Glomerular visceral epithelial cell (primary cell): ENCODE results near the gene CDH23.

Experiments used
- DNase-seq: peaks from one replicate; pipeline ENCODE4 v3.0.0-alpha.2; 2016; ENCODE audit errors: extremely low spot score

Gene CDH23

DNA sequence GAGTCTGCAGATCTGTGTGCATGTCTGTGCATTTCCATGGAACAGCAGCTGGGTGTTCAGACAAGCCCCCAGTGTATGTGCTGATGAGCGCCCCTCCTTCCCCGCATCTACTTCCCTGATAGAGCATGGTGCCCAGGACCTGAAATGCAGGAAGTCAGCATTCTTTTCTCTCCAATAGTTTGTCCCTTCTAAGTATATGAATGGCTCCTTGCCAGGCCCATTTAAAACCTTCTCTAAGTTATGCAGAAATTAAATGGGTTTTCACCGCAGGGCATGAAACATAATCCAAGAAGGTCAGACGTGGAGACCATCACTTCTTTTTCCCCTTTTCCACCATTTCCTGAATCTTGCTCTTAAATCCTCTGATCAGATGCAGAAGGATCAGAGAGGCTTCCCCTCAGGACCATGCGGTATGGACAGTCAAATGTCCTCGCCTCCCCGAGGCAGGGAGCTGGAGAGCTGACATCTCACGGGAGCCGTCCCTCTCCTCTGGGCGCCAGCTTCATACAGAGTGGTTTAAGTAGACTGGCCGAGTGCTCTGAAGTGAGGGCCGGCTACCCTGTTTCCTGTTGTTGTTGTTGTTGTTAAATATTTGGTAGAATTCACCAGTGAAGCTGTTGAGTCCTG lies 167.6 kb downstream of the CDH23 start:
- DNase-seq, result no peak

DNA sequence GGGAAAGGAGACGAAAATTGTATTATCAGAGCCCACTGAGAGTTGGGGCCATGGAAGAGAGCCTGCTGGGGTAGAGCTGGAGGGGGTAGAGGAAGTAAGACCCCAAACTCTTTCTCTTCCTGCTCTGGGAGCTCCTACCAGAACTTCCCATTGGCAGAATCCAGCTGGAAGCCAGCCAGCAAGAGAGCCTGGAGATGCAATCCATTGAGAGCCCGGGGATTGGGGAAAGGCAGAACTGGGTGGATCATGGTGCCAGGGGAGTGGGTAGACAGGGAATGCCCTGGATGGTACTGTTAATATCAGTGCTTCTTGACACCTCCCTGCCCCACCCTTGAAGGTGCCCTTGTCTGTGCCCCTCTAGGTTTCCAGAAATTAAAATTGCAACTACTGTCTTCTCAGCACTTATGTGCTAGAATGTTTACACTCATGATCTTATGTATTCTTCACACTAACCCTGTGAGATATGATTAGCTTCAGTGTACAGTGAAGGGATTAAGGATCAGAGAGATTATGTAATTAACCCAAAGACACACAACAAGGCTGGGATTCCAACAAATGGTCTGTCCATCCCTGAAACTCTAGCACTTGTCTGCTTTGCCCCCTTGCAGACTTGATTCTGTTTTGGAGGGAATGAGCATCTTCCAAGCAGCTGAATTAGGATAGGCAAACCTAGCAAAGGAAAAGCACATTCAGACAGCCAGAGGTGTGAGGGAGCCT lies 168.7 kb downstream of the CDH23 start:
- no peak for DNase-seq

DNA sequence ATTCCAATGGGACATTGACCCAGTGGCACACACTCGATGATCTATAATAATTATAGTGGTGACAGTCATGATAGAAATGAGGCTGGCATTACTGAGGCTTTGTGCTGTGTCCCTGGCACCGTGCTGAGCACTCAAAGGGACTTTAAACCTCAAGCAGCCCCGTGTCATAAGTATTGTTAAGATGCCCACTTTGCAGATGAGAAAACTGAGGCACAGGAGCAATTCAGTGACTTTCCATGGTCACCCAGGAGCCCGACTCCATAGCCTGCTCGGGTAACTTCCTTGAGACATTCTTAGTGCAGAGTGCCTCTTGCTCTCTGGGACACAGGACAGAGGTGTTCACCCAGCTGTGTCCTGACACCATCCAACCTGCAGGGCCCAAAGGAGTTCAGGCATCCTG lies 170.3 kb downstream of the CDH23 start:
- DNase-seq, result no peak

DNA sequence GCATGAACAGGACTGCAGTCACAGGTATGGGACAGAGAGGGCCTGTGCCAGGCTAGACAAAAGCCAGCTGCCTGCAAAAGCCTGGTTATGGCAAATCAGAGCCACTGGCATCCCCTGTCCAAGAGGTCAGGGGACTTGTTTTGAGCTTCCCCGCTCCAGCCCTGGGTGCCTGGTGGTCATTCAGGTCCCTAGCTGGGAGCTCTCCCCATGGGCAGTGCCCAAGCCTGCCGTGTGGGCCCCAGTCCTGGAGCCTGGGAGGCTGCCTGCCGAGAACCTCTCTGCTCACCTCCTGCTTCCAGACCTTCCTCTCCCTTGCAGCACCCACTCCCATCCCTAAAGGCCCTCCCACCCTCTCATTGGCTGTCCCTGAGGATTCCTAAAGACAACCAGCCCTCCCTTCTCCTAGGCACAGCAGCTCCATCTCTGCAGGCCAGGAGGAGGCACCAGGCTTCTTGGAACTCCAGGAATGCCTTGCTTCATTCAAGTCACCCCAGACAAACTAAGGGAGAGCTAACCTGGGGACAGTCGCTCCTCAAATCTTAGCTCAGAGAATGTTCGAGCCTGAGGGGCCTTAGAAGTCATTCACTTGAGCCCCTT lies 172.3 kb downstream of the CDH23 start:
- DNase-seq, result no peak

DNA sequence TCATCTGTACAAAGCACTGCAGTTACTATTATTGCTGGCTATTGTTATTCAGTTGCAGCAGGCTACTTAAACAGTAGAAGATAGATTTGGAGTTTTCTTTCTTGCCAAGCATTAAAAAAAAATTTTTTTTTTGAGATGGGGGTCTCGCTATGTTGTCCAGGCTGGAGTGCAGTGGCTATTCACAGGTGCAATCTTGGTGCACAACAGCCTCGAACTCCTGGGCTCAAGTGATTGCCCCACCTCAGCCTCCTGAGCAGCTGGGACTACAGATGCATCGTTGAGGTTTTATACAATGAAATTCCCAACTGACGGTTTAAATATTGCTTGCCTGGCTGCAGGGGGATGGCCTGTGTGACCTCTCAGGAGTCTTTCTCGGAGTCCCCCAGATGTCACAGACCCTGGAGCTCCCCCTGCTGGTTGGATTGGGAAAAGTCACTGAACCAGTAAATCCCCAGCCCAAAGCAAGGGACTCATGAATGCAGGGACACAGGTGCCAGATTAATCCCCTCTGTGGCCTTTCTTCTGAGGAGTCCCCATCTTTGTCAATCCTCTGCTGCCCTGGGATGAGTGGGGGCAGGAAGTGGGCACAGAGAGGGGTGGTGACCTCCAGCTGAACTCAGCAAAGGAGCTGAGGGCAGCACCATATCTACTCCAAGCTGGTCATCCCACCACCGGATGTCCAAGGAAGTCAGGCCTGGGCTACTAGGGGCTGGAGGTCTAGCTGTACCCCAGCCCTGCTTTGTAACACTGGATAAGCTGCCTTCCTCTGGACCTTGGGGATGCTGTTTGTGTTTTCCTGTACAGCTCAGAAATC lies 173.3 kb downstream of the CDH23 start:
- DNase-seq, result peak; percentile 49

DNA sequence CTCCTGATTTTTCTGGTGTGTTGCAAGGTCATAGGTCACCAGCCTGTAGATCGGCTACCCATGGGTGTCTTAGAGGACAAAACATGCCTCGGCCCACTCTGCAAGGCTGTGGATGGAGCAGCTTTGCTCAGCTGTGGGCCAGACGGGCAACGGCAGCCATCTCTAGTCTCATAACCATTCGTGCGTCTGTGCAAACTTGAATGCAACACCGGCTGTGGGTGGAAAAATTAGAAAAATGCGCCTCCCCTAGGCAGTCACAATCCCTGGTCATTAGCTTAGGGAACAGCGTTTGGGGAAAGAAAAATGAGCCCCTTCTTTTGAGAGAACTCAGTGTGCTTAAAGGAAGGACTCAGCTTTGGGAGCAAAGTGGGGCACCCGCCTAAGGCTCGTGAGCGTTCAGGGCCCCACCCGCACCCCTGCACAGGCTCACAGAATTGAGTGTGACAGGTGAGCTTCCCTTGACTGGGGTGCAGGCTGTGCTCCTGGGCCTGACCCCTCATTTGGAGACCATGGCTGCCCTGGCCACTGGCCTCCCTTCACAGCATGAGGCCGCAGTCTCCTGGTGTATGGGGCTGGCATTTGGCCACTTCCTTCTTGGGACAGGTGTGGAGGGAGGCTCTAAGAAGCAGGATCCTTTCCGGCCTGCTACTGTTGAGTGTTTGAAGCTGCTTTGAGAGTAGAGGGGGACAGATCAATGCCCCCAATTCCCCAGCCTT lies 174.9 kb downstream of the CDH23 start:
- no peak for DNase-seq

DNA sequence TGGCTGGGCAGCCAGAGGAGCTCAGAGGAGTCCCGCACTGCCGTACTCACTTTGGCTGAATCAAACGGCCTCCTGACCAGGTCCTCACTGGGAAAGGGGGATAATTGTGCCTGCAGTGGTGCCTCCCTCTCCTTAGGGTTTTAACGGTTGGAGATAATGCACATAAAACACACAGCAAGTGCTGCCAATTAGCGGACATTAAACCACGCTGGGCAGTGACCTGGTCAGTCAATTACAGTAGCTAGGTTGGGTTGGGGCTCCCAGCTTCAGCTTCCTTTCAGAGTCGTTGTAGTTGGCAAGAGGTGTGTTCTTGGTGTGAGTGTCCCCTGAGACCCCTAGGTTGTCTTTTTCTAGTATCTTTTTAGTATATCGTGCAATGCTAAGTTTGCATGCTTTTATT lies 176.2 kb downstream of the CDH23 start:
- no peak for DNase-seq

DNA sequence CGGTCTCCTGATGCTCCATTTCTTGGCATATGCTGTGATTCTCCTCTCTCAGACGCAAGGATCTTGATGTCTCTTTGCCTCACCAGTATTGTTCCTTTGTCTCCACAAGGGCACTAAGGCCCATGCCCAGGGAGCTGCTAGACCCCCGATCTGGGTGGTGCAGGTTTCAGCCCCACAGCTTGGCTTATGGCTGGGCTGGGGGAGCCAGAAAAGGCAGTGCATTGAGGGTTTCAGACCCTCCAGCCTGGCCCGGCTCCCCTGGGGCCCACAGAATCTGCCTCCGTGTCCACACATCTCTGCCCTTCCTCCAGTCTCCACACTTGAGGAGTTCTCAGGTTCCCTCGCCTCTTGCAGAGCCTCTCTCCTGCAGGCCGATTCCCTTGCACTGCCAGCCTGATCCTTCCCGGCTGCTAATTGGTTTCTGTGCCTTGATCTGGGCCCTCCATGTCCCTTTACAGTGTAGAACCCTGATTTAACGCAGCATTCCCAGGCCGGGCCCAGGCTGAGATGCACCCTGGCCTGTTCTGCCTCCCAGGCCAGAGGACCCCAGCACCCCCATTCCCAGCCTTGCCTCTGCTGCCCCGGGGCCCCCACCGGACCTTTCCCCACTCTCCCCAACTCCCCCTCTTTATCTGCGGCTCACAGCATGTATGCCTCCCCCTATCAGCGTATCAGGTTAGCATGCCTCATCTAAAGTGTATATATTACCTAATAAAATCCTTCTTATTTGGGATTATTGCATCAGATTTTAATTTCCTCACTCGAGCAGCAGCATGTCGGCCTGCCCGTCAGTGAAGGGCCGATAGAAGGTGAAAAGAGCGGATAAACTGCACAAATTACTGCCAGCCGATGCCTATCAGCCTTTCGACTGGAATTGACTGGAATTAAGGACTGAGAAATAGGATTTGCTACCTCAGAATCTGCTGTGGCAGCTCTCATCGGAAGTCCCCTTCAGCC lies 177.1 kb downstream of the CDH23 start:
- DNase-seq, result no peak

DNA sequence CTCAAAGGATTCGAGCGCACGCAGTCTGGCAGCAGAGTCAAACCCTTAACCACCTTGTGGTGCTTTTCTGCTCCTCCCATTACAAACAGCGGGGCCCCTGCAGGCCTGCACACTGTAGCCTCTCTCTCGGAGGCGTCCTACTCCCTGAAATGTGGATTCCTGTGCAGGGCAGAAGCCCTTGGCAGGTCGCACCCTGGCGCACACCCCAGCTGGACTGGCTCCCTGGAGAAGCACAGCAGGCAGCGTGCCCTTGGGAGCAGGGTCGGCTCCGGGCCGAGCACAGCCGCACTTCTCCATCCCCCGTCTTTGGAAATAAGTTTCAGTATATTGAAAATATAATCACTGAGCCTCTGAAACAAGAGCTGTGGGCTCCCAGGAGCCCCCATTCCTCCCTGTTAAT lies 178.7 kb downstream of the CDH23 start:
- no peak for DNase-seq

DNA sequence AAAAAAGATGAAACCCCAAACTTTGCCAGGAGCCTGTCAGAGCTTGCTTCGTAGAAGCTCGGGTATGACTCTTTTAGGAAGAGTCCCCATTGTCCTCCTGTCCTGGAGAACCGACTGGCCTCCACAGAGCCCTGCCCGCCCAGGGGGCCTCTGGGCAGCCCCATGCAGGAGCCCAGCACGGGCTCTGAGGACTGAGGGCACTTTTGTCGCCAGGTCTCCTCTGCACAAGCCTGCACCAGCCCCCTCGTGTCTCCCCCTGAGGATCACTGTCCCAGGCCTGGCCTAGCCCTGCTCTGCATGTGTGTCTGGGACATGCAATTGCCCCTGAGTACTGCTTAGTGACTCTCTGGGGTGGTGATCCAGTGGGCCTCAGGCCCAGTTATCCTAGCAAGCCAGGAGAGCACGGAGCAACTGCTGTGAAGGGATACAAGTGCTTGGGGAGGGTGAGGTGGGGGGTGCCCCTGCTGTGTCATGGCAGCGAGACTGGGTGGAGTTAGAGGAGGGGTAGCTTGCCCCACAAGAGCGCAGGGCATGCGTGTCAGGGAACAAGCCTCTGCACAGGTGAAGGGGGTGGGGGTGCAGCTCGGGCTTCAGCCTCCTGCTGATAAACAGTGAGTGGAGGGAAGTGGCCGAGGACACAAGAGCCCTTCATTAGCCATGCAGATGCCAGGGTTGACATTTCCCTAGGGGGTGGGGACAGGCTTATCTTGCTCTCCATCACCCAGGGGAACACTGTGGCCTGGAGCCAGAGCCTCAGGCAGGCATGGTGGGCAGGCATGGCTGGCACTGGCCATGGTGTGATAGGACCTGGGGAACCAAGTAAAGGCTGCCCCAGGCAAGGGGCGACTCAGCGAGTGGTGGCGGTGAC lies 179.4 kb downstream of the CDH23 start:
- no peak for DNase-seq

DNA sequence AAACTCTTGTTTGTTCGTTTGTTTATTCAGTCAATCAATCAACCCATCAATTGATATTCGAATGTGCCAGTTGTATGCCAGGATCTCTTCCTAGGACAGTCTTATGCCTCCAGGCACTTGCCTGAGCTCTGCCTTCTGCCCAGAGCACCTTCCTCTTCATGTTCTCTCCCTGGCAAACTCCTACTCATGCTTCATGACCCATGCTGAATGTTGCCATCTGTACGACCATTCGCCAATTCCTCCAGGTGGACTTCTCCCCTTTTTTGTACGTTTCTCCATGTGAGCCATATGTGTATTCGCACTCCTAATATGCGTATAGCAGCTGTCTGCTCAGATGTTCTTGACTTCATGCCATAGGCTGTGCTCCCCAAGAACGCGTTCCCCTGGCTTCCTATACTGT lies 180.1 kb downstream of the CDH23 start:
- no peak for DNase-seq

DNA sequence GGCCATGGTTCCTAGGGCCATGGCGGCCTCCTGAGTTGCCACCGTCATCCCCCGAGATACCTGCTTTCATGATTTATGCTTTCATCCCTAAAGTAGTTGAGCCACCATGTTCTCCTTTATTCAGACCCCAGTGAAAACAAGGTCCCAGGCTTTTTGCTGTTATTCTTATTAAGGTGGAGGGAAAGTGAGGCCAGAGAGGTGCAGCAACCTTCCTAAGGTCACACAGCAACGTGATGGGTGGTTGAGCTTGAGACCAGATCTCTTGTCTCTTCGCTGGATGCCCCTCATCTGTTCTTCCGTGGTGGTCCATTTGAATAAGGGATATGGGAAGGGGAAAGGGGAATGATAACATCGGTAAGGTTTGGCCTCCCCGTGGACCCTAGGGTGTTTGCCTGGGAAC lies 180.6 kb downstream of the CDH23 start:
- DNase-seq, result no peak

DNA sequence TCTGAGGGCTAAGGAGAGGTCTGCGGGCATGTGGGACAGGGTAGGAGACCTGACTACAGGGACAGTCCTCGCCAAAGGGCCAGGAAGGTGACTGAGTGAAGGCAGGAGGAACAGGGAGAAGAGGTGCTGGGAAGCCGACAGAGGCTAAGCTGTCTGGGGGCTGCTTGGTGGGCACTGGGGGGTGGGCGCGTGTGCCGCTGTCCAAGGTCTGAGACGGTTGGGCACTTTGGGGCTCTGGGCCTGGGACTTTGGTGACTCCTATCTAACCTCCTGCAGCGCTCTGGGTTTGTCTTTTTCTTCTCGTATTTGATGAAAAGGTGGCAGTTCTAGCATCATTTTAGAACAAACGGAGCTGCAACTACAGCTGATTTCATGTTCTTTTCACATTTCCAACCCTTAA lies 181.3 kb downstream of the CDH23 start:
- no peak for DNase-seq

DNA sequence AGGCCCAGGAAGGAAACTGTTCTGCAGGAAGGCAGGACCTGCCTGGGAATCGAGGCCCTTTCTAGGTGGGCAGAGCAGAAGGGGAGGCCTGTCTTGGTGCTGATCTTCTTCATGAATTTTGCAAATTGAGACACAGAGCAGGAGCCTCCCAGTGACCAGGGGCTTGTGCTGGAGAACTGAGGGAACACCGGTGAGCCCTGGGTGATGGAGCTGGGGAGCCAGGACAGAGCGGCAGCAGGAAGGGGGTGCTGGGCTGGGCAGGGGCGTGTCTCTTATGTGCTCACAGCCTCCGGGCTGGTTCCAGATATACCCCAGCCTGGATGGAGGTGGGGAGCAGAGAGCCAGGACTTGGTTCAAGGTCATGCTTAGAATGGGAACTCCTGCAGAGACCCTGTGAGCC lies 182.9 kb downstream of the CDH23 start:
- no peak for DNase-seq

DNA sequence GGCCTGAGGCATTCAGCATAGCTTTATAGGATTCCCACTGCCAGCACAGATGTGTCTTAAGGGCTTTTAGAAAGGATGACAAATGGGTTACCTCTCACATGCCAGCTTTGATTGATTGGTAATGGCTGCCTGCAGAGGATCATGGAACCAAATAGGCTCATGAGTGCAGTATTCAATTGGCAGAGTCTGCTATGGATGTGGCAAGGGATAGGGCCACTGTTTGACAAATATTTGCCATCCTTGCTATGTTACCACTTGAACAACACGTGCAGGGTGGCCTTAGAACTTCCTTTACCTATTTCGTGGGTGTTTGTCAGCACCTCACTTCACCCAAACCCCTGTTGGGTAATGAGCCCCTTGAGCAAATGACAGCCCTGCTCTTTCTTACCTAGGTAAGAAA lies 183.7 kb downstream of the CDH23 start:
- DNase-seq, result no peak

DNA sequence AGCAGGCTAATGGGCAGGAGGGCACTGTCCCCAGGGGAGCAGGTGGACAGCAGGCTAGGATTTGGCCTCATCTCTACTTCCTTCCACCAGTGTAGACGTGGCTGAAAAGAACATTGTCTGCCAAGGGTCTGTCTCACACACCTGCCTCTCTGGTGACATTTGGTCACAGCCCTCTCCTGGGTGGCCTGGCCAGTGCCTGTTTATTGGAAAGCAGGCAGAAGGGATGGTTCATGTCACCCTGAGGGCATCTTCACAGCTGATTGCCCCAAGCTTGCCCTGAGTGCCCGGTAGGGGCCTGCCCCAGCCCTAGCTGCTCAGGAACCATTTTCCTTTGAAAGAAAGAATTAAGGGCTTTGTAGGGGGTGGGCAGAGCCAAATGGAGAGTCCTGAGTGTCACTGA lies 184.2 kb downstream of the CDH23 start:
- DNase-seq, result no peak

DNA sequence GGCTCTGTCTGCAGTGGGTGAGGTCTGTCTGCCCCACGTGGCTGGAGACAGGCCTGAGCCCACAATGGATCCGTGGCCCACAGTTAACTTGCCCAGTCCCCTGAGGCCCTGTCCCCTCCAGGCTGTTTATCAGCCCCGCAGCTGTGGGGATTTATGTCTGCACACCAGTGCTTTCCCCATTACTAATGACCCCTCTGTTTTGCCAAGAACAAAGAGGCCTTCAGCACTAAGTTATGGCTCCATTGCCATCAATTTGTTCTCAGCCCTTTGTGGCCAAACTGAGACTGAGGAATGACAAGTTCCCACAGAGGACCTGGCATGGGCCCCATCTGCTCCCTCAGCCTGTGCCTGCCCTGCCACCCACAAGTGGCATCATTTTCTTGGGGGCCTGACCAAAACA lies 184.7 kb downstream of the CDH23 start:
- DNase-seq, result no peak

DNA sequence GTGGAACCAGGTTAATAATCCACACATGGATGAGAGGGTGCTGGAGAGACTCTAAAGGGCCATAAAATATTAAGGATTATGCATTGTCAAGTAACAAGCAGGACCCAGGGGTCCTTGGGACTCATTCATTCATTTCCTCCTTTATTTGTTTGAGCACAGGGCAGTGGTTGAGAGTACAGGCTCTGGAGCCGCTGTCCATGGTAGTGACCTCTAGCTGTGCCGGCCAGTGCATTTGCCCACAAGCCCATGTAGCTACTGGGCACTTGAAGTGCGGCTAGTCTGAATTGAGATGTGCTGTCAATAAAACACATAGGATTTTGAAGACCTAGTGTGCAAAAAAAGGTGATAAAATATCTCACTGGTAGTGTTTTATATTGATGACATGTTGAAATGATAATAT lies 185.3 kb downstream of the CDH23 start:
- DNase-seq, result no peak

DNA sequence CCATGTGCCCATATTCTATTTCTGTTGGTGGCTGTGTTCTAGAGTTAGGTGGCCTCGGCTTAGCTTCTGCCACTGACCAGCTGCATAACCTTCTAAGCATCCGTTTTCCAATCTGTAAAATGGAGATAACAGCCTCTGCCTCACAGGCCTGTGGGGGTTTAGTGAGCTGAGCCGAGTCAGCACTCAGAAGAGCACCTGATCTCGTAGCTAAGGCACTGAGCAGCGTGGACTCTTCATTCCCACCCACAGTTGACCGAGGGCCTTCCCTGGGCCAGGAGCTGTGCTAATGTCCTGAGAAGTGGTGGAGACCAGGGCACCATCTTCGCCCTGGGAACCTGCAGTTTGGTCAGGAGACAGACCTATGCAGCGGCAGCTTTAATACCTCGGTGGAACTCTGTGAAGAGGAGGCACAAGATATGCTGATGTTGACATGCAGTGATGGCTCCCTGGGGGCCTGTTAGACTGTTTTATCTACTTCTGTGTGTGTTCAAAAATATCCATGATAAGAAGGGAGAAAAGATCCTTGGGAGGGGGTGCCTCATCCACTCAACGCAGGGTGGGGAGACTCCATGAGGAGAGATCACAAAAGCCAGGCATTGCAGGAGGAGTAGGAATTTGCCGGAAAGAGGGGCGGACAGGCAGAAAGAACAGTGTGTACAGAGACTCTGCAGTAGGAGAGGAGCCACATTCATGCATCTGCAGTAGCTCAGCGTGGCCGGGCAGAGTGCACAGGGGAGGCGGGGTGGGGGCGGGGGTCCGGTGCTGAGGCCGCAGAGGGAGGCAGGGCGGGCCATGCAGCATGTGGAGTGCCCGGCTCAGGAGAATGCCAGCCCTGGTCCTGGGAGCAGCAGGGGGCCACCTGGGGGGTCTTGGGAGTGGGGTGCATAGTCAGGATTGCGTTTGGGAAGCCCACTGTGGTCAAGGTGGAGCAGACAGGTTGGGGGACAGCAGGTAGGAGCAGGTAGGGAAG lies 186.1 kb downstream of the CDH23 start:
- DNase-seq, result no peak
